ENCODE data around the gene RAD51C.
A peak's percentile ranks its signal among the peaks of the same experiment; 100 is the strongest.
"Not testable (repeated sequence)": the region's sequence is repeated elsewhere in the genome, so short reads cannot be mapped to it uniquely, and the experiment has no call there.

The RAD51C gene

GRCh38 chr17:58734811-58735210 is 42.4 kb downstream of the RAD51C start:
- DNase-seq (ENCODE audit: low read depth in 2 of 2), result no peak

GRCh38 chr17:58741121-58741625 is 48.8 kb downstream of the RAD51C start:
- no peak for DNase-seq (ENCODE audit: low read depth in 2 of 2)

- DNase-seq (ENCODE audit: low read depth in 2 of 2), result no peak
These were observed 55.3 kb downstream of the RAD51C start for GRCh38 chr17:58747674-58748073.

DNA sequence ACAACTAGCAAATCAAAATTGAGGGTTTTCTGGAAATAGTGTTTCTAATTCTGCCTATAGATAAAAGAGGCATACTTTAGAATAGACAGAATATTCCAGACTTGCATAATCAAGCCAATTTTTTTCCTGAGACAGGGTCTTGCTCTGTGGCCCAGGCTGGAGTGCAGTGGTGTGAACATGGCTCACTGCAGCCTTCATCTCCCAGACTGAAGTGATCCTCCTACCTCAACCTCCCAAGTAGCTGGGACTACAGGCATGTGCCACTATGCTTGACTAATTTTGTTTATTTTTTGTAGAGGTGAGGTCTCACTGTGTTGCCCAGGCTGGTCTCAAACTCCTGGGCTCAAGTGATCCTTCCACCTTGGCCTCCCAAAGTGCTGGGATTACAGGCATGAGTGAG is 57.2 kb downstream of the RAD51C start:
- DNase-seq (ENCODE audit: low read depth in 2 of 2), result not testable (repeated sequence)

GRCh38 chr17:58753026-58753425 is 60.6 kb downstream of the RAD51C start:
- DNase-seq (ENCODE audit: low read depth in 2 of 2), result no peak

DNA sequence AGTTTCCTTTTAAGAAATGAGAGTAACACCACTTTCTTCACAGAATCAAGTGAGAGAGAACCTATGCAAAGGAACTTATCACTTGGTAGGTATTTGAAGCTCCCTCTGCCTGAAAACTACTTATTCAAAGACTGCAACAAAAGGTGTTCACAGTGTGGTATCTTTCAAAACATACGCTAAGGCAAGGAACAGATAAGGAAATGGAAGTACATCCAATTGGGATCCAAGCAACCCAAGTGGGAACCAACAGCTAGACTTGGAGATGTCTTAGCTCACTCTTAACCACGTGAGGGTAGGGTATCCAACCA is 62.8 kb downstream of the RAD51C start:
- DNase-seq (ENCODE audit: low read depth in 2 of 2), result no peak

- peak; percentile 12 to 38 for DNase-seq (ENCODE audit: low read depth in 2 of 2)
These were observed 63.3 kb downstream of the RAD51C start, which contains the start of gene PPM1E for GRCh38 chr17:58755577-58756245. PPM1E (plus strand) TSS chr17:58755854.

- DNase-seq (ENCODE audit: low read depth in 2 of 2), result peak in 1 of 2 donors; percentile 2
These were observed 64.1 kb downstream of the RAD51C start for GRCh38 chr17:58756246-58757161.

DNA sequence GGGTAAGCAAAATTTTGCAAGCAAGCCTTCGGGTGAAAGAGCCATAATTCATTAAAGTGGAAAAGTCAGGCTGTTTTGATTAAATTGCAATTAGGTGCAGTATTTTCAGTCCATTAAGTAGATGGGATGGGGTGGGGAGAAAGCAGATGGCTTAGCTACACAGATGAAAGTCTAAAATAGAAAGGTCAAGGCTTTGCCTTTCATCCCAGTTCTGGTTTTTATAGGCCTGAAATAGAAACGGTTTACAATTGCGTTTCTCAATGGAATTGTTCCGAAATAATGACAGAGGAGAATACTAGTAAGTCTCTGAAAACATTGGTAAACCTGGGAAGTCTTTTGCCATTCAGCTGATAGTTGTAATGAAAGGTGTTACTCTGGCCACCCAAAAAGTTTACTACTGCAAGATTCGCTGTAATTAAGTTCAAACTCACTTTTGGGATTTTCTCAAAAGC is 64.8 kb downstream of the RAD51C start:
- no peak for DNase-seq (ENCODE audit: low read depth in 2 of 2)

DNA sequence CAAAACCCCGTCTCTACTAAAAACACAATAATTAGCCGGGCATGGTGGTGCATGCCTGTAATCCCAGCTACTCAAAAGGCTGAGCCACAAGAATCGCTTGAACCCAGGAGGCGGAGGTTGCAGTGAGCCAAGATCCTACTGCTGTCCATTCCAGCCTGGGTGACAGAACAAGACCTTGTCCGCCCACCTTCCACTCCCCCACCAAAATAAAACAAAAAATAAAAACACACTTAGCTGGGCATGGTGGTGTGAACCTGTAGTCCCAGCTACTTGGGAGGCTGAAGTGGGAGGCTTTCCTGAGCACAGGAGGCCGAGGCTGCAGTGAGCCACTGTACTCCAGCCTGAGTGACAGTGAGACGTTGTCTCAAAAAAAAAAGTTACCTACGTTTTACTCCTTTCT is 66.5 kb downstream of the RAD51C start:
- DNase-seq (ENCODE audit: low read depth in 2 of 2), result no peak

GRCh38 chr17:58759522-58759921 is 67.1 kb downstream of the RAD51C start:
- no peak for DNase-seq (ENCODE audit: low read depth in 2 of 2)

- no peak for DNase-seq (ENCODE audit: low read depth in 2 of 2)
These were observed 67.8 kb downstream of the RAD51C start for GRCh38 chr17:58760248-58760647.

- DNase-seq (ENCODE audit: low read depth in 2 of 2), result no peak
These were observed 70.9 kb downstream of the RAD51C start for GRCh38 chr17:58763263-58763662.

DNA sequence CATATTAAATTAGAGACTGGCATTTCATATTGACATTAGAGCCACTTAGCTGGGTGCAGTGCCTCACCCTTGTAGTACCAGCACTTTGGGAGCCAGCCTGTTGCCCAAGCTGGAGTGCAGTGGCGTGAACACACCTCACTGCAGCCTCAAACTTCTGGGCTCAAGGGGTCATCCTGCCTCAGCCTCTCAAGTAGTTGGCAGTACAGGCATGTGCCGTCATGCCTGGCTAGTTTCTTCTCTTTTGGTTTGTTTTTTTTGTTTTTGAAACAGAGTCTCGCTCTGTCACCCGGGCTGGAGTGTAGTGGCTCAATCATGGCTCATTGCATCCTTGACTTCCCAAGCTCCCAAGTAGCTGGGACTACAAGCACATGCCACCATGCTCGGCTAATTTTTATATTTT is 72.0 kb downstream of the RAD51C start:
- no peak for DNase-seq (ENCODE audit: low read depth in 2 of 2)

GRCh38 chr17:58778482-58778881 is 86.1 kb downstream of the RAD51C start:
- DNase-seq (ENCODE audit: low read depth in 2 of 2), result not testable (repeated sequence)

DNA sequence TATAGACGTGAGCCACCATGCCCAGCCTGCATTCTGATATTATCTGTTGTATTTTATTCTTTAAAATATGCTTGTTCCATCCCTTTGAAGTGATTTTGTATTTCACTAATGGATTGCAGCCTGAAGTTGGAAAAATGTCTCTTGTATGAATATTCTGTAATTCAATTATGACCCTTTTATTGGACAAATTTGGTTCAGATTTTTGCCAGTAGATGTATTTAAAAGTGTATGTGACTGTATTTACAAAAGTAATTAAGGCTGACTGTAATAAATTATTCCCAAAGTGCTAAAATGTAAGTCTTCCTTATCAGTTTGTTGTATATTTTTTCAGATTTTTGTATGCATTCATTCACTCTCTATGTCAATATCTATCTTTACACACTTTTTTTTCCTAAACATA is 87.0 kb downstream of the RAD51C start:
- no peak for DNase-seq (ENCODE audit: low read depth in 2 of 2)

DNA sequence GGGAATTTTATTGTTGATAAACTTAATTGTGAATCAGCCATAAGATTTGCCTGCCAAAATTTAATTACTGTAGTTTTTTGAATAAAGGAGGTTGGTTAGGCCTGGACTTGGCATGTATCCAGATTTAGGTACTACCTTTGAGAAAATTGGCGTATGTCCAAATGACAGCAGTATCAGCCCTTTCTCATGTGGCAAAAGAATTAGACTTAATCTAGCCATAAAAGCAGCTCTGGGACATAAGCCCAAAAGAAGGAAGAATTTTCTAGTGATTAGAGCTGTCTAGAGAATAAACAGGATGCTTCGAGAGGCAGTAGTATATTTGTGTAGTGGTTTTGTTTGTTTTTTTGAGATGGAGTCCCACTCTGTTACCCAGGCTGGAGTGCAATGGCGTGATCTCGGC is 91.0 kb downstream of the RAD51C start:
- DNase-seq (ENCODE audit: low read depth in 2 of 2), result no peak

DNA sequence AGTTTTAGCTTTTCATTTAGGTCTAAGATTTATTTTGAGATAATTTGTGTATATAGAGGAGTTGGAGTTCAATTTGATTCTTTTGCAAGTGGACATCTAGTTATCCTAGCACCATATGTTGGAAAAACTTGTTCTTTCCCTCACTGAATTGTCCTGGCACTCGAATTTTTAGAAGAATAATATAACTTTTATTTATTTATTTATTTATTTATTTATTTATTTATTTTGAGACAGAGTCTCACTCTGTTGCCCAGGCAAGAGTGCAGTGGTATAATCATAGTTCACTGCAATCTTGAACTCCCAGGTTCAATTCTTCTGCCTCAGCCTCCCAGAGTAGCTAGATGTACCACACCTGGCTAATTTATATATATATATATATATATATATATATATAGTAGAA is 92.7 kb downstream of the RAD51C start:
- DNase-seq (ENCODE audit: low read depth in 2 of 2), result no peak

Data from stimulated activated CD4-positive, alpha-beta T cell treated with anti-CD3 and anti-CD28 coated beads, Interleukin-1b, Interleukin-23, amount 100 ng/mL, for 4 hours (primary cell).